Measurements from ENCODE around the gene SLC1A1. TPM values are rescaled to one million over a fixed set of nuclear protein-coding genes. Genes with fewer than 3 reads are reported as not detected.

SLC1A1 gene
- total RNA-seq, 1 donor from 2014 or later: 4.7 TPM

DNA sequence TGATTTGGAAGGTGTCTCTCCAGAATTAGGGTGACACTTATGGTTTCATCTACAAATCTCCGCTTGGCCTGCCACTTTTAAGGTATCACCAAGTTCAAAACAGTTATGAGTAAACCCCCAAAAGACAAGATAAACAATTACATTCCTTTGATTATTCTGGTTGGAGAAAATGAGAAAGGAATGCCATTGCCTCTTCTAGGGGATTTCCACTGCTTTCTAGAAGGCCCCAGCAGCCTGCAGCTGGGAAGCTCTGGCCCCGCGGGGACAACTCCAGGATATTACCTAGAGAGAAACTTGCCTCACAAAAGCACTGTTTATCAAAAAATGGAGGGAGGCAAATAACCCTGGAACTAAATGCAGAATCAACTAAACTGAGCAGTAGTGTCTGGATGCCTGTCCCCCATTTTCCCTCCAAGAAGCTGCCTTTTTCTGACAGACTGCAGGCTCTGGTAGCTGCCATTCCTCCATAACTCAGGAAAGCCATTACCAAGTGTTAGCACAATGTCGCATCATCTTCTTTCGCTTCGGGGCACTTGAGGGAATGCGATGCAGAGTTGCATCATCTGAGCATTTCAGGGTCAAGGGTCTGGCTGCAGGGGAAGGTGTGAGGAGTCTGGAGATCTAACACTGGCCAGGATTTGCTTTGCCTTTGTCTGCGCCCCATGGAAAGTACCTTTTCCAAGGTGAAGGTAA, 100.3 kb downstream of the SLC1A1 start:
- no peak for DNase-seq (ENCODE audit: low read depth)
- Histone ChIP-seq H3K4me3 (ENCODE audit: low read depth, low read length) (no peak overlapping the region), H3K36me3 (ENCODE audit: control insufficient read depth, insufficient read depth, low read length) (no peaks in the 10 kb centered on the region), H3K27me3 (ENCODE audit: control insufficient read depth, insufficient read depth, low read length) (no peaks in the 10 kb centered on the region)
- no peak for TF ChIP-seq CTCF (IDR thresholded peaks at IDR 0.05; ENCODE audit: insufficient read depth, low read length, poor library complexity, severe bottlenecking)

GRCh38 chr9:4591123-4591500, 100.8 kb downstream of the SLC1A1 start:
- H3K27me3 ChIP-seq (ENCODE audit: control insufficient read depth, insufficient read depth, low read length): no peaks in the 10 kb centered on the region

DNA sequence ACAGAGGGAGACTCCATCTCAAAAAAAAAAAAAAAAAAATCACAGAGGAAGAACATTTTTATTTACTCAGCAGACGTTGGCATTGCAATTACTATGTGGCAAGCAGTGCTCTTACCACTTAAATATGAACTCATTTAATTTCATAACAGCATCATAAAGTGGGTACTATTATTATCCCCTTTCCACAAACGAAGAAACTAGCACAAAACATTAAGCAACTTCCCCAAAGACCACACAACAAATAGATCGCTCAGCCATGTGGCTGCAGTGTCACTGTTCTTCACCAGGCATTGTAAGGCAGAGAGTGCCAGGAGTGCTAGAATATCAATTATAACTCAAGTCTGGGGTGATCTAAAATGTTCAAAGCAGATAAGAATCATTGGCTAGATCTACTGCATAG, 102.0 kb downstream of the SLC1A1 start:
- Histone ChIP-seq H3K27me3 (ENCODE audit: control insufficient read depth, insufficient read depth, low read length) (no peaks in the 10 kb centered on the region), H3K36me3 (ENCODE audit: control insufficient read depth, insufficient read depth, low read length) (no peaks in the 10 kb centered on the region), H3K4me3 (ENCODE audit: low read depth, low read length) (no peak overlapping the region)
- TF ChIP-seq CTCF (IDR thresholded peaks at IDR 0.05; ENCODE audit: insufficient read depth, low read length, poor library complexity, severe bottlenecking): no peak
- no peak for DNase-seq (ENCODE audit: low read depth)

More at GRCh38 chr9:4591123-4591500, 100.8 kb downstream of the SLC1A1 start:
- no peak overlapping the region for H3K4me3 ChIP-seq (ENCODE audit: low read depth, low read length)
- no peak for DNase-seq (ENCODE audit: low read depth)
- TF ChIP-seq CTCF (IDR thresholded peaks at IDR 0.05; ENCODE audit: insufficient read depth, low read length, poor library complexity, severe bottlenecking): no peak
- no peaks in the 10 kb centered on the region for H3K36me3 ChIP-seq (ENCODE audit: control insufficient read depth, insufficient read depth, low read length)

DNA sequence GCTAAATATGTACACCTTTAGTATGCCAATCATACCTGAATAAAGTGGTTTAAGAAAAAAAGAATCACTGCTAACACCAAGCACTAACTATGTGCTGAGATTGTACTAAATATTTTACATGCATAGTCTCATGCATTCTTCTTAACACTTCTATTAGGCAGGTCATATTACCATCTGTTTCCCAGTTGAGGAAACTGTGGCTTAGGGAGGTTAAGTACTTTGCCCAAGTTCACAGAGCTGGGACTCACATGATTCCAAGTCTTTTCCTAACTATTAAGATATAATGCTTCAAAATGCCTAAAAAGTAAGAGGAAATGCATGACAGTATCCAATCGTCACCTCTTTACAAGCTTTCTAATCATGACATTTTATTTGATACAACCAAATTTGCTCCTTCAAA, 102.6 kb downstream of the SLC1A1 start:
- no peaks in the 10 kb centered on the region for H3K27me3 ChIP-seq (ENCODE audit: control insufficient read depth, insufficient read depth, low read length)

GRCh38 chr9:4594545-4594944, 104.3 kb downstream of the SLC1A1 start:
- Histone ChIP-seq H3K4me3 (ENCODE audit: low read depth, low read length) (no peak overlapping the region), H3K27me3 (ENCODE audit: control insufficient read depth, insufficient read depth, low read length) (no peaks in the 10 kb centered on the region), H3K36me3 (ENCODE audit: control insufficient read depth, insufficient read depth, low read length) (no peaks in the 10 kb centered on the region)
- no peak for DNase-seq (ENCODE audit: low read depth)
- no peak for TF ChIP-seq CTCF (IDR thresholded peaks at IDR 0.05; ENCODE audit: insufficient read depth, low read length, poor library complexity, severe bottlenecking)

More for the DNA sequence above, 102.6 kb downstream of the SLC1A1 start:
- DNase-seq (ENCODE audit: low read depth): no peak
- no peak for TF ChIP-seq CTCF (IDR thresholded peaks at IDR 0.05; ENCODE audit: insufficient read depth, low read length, poor library complexity, severe bottlenecking)
- H3K4me3 ChIP-seq (ENCODE audit: low read depth, low read length): no peak overlapping the region
- H3K36me3 ChIP-seq (ENCODE audit: control insufficient read depth, insufficient read depth, low read length): no peaks in the 10 kb centered on the region

DNA sequence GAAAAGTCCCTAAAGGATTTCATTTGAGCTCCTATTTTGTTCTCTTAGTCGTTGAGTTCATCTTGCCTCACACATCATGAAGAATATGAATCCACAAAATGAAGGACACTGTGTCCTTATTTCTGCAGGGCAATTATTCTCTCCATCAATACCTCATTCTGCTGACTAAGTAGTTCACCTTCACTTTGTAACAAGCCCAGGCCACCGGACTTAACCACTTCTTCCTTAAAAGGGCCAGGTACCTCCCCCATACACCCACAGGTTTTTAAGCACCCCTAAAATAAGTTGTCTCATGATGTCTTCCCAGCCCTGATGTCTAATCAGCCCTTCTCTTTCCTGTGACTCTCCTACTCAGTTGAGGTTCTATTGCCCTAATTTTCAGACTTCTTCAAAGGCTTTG, 104.7 kb downstream of the SLC1A1 start:
- TF ChIP-seq CTCF (IDR thresholded peaks at IDR 0.05; ENCODE audit: insufficient read depth, low read length, poor library complexity, severe bottlenecking): no peak
- Histone ChIP-seq H3K27me3 (ENCODE audit: control insufficient read depth, insufficient read depth, low read length) (no peaks in the 10 kb centered on the region), H3K4me3 (ENCODE audit: low read depth, low read length) (no peak overlapping the region), H3K36me3 (ENCODE audit: control insufficient read depth, insufficient read depth, low read length) (no peaks in the 10 kb centered on the region)
- DNase-seq (ENCODE audit: low read depth): no peak

Measured in kidney epithelial cell (primary cell).